ENCODE data around the gene VGF.

DNA sequence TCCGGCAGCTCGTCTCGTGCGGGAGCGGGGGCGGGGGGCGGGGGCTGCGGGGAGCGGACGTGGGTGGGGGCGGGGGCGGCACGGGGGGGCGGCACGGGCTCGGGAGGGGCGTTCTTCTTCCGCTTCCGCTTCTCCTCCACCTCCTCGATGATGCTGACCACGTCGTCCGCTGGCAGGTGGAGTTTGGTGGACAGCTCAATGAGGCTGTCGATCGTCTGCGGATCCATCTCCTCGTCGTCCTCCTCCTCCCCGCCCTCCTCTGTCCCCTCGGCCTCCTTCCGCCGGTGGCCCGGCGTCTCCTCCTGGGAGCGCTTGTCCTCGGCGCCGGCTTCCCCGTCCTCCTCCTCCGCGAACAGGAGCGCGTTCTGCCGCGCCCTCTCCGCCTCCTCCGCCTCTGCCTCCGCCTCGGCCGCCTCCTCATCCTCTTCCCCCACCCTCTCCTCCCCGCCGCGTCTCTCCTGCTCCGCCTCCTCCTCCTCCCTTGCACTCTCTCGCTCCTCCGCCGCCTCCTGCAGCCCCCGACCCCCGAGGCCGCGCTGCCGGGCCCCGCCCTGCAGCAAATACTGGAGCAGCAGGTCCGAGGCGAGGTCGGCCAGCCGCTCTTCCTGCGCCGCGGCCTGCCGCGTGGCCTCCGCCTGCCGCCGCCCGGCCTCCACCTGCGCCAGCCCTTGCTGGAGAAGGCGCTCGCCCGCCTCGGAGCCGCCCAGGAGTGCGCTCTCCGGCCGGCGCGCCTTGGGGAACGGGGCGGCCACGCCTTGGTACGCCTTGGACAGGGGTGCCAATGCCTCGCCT, 1.9 kb downstream of the VGF start:
- TF ChIP-seq, protein P1, sequence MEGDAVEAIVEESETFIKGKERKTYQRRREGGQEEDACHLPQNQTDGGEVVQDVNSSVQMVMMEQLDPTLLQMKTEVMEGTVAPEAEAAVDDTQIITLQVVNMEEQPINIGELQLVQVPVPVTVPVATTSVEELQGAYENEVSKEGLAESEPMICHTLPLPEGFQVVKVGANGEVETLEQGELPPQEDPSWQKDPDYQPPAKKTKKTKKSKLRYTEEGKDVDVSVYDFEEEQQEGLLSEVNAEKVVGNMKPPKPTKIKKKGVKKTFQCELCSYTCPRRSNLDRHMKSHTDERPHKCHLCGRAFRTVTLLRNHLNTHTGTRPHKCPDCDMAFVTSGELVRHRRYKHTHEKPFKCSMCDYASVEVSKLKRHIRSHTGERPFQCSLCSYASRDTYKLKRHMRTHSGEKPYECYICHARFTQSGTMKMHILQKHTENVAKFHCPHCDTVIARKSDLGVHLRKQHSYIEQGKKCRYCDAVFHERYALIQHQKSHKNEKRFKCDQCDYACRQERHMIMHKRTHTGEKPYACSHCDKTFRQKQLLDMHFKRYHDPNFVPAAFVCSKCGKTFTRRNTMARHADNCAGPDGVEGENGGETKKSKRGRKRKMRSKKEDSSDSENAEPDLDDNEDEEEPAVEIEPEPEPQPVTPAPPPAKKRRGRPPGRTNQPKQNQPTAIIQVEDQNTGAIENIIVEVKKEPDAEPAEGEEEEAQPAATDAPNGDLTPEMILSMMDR (conservative IDR thresholded peaks at IDR 0.05; ENCODE audit: low read length): no peak
- no peak for TF ChIP-seq EZH2phosphoT487 (IDR thresholded peaks at IDR 0.05; ENCODE audit: borderline replicate concordance, low read depth, low read length)

Measured in OCI-LY7 (cell line).